ENCODE data around the gene TSPOAP1.

Gene TSPOAP1

DNA sequence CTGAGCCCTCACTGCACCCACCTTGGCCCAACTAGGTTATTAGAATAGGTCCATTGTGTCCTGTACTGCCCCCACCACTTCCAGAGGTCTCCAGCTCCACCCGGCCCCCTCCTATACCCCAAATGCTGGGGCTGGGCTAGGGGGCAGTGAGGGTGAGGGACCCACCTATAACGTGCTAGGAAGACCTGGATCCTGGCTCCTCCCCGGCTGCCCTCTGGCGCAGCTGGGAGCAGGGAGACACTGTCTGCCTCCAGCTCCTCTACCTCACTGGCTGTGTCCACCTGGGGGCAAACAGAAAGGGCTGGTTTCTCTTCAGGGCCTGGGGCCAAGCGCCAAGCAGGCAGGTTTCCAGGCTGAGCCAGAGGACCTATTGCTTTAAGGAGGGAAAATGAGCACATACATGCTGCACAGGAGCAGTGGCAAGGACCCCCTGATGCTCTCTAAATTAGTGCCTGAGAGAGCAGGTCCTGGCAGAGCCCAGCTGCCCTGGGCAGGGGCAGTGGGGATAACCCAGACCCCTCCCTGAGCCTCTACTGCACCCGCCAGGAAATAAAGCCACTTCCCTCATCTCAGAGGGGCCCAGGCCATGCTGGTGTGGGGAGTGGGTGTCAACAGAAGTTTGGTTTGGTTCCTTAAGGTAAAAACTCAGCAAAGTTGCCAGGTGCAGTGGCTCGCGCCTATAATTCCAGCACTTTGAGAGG, 12.2 kb downstream of the TSPOAP1 start:
- TF ChIP-seq ZFX (IDR thresholded peaks at IDR 0.05) = no peak
- TF ChIP-seq, protein P1, sequence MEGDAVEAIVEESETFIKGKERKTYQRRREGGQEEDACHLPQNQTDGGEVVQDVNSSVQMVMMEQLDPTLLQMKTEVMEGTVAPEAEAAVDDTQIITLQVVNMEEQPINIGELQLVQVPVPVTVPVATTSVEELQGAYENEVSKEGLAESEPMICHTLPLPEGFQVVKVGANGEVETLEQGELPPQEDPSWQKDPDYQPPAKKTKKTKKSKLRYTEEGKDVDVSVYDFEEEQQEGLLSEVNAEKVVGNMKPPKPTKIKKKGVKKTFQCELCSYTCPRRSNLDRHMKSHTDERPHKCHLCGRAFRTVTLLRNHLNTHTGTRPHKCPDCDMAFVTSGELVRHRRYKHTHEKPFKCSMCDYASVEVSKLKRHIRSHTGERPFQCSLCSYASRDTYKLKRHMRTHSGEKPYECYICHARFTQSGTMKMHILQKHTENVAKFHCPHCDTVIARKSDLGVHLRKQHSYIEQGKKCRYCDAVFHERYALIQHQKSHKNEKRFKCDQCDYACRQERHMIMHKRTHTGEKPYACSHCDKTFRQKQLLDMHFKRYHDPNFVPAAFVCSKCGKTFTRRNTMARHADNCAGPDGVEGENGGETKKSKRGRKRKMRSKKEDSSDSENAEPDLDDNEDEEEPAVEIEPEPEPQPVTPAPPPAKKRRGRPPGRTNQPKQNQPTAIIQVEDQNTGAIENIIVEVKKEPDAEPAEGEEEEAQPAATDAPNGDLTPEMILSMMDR (conservative IDR thresholded peaks at IDR 0.05) = no peak
- no peak overlapping the region for H3K27ac ChIP-seq

DNA sequence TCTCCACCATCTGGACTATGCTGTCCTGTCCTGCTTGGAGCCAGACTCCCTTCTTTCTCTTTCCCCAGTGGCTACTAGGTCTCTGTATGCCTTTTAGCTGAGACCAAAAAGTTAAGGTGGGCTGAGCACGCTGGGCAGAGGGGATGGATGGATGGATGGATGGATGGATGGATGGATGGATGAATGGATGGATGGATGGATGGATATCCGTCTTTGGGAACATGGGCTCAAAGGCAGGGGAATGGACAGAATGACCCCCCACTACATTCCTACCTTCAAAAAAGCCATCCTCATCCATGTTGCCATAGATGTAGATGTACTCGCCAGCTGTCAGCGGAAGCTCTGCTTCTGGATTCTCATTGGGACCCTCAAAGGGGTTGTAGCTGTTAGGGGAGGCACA, 12.8 kb downstream of the TSPOAP1 start:
- no peak for TF ChIP-seq ZFX (IDR thresholded peaks at IDR 0.05)
- TF ChIP-seq, protein P1 (conservative IDR thresholded peaks at IDR 0.05) = no peak
- no peak overlapping the region for H3K27ac ChIP-seq

DNA sequence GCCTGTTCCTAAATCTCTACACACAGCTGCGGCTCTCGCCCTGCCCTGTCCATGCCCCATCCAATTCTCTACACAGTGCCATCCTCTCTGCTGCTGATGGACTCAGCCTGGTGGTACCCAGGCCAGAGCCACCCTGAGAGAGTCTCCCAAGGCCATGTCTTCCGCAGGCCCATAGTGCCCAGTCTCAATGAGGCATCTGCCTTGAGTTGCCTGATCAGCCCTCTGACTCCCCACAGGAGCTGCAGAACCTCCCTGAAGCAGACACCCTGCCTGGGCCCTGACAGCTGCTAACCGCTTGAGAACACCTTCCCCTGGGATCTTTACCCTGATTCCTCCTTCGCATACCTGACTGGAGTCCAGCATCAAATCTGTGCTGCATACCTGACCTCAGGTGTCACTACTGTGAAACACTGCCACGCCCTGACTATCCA, 13.3 kb downstream of the TSPOAP1 start:
- H3K27ac ChIP-seq = no peak overlapping the region
- TF ChIP-seq ZFX (IDR thresholded peaks at IDR 0.05) = no peak
- TF ChIP-seq, protein P1 (conservative IDR thresholded peaks at IDR 0.05) = no peak

DNA sequence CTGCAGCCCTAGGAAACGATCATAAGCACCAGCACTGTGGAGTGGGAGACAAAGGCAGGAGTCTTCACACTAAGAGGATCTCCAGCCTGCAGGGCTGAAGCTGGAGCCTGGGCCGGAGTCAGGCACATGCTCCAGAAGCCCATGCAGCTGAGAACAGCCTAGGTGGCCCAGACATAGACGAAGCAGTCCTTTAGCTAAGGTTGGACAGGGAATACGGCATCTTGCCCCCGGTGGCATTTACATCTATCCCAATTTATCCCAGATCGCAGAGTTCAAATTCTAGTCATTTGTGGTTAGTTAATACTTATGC, 13.9 kb downstream of the TSPOAP1 start:
- TF ChIP-seq, protein P1 (conservative IDR thresholded peaks at IDR 0.05) = no peak
- no peak for TF ChIP-seq ZFX (IDR thresholded peaks at IDR 0.05)
- H3K27ac ChIP-seq = no peak overlapping the region

DNA sequence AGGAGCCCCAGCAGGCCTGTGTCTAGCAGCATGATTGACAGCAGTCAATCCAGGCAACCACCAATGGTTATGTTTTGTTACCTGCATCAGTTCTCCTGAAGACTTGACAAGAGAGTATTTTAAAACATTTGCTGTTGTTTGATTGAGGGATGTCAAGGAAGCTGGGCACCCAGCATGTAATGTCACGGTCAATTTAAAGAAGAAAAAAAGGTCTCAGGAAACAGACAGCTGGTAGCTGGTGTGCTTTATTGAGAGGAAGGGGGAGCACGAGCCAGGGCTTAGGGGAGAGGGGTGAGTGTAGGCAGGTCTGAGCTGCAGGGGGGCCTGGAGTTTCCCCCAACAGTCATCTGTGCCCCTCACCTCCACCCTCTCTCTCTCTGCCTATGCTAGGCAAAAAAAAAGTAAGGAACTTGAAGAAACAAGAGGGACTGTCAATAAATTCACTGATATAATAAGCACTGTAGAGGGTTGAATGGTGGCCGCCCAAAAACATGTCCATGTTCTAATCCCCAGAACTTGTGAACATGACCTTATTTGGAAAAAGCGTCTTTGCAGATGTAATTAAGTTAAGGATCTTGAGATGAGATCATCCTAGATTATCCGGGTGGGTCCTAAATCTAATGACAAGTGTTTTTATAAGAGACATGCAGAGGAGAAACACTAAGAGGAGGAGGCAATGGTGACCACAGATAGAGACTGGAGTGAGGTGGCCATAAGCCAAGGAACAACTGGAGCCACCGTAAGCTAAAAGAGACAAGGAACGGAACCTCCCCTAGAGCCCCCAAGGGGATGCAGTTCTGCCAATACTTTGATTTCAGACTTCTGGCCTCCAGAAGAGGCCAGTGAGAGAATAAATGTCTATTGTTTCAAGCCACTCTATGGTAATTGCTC, 14.5 kb downstream of the TSPOAP1 start:
- TF ChIP-seq, protein P1 (conservative IDR thresholded peaks at IDR 0.05) = no peak
- TF ChIP-seq ZFX (IDR thresholded peaks at IDR 0.05) = no peak
- no peak overlapping the region for H3K27ac ChIP-seq

DNA sequence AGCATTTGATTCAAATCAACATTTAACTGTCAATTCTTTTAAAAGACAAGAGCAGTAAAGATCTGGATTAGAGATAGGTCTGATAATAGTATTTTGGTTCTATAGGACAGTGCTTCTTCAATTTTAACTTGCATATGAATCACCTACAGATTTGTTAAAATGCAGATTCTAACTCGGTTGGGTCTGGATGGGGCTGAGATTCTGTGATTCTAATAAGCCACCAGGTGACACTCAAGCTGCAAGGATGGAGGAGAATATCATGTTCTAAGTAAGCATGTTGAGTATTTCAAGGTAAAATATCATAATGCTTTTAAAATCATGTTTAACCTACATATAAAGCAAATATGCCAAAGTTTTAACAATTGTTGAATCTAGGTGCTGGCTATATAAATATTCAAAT, 15.8 kb downstream of the TSPOAP1 start:
- no peak overlapping the region for H3K27ac ChIP-seq
- TF ChIP-seq ZFX (IDR thresholded peaks at IDR 0.05) = no peak
- TF ChIP-seq, protein P1 (conservative IDR thresholded peaks at IDR 0.05) = no peak; the same call in 1 of the 2 replicates

DNA sequence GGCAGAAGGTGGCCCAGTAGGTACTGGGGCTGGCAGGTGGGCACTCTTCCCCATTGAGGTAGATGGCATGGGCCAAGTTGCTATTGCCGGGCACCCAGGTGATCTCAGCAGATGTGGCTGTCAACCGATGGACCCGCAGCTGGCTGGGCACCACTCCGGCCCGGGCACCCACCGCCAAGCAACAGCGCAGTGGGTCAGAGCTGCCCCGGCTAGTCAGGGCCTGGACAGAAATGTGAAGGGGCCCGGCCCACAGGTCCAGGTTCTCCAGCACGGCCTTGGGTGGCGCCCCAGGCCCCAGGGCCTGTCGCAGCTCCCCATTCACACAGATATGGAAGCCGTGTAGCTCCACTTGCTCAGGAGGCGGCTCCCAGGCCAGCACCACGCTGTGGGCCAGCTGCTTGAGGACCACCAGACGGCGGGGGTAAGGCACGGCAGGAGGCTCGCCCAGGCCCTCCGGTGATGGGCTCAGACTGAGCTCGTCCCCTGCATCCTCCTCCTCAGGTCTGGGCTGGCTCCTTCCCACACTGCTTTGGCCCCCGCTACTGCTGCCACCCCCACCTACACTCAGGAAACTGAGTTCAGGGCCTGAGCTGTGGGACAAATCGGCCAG, 16.5 kb downstream of the TSPOAP1 start:
- TF ChIP-seq, protein P1 (conservative IDR thresholded peaks at IDR 0.05) = no peak
- no peak for TF ChIP-seq ZFX (IDR thresholded peaks at IDR 0.05)
- no peak overlapping the region for H3K27ac ChIP-seq
